ENCODE results near the gene ATXN2. TPM values are rescaled to one million over a fixed set of nuclear protein-coding genes. Genes with fewer than 3 reads are reported as not detected.

The ATXN2 gene
- total RNA-seq, 1 experiment from 2014 or later = 10.1 TPM

- DNase-seq (ENCODE audit: low read depth) = peak; percentile 83
Observed at GRCh38 chr12:111438481-111438880, 160.6 kb downstream of the ATXN2 start.

DNA sequence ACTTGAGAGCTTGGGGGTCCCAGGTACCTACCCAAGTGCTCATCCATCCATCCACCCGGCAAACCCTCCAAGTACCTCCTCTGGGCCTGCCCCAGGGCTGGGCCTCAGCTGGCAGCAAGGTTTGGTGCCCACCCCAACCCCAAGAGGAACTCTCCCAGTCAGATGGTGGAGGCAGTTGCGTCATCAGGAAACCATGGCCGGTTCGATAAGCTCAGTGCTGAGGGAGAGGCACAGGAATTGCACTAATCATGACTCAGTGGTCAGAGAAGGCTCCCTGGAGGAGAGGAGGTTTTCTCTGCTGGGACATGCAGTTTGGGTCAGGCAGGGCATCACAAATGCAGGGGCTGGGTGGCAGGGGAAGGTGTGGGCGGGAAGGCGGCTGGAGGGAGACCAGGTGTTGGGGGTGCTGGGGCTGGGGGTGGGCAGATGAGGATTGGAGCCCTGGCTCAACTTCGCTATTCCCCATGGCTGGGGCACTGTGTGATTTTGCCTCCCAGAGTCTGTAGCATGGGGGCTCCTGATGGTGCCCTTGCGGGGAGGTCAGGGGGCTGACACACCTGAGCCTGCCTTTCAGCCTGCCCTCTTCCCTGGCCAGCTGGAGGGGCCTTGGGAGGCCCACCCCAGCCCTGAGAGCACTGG is 161.2 kb downstream of the ATXN2 start:
- DNase-seq (ENCODE audit: low read depth) = peak; percentile 89

DNA sequence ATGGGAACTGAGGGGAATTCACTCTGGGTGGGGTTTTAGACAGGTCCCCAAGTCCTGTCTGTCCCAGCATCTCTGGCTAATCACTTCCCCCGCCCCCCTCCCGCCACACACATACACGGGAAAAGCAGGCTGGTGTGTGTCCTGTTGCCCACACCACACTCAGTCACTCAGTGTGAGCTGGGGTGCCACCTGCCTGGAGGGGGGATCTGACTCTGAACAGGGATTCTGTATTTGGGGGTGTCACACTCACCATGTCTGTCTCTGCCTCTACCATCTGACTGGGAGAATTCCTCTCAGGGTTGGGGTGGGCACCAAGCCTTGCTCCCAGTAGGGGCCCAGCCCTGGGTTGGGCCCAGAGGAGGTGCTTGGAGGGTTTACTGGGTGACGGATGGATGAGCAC is 162.3 kb downstream of the ATXN2 start:
- DNase-seq (ENCODE audit: low read depth) = no peak

- no peak for DNase-seq (ENCODE audit: low read depth)
Observed at GRCh38 chr12:111436266-111436665, 162.8 kb downstream of the ATXN2 start.

DNA sequence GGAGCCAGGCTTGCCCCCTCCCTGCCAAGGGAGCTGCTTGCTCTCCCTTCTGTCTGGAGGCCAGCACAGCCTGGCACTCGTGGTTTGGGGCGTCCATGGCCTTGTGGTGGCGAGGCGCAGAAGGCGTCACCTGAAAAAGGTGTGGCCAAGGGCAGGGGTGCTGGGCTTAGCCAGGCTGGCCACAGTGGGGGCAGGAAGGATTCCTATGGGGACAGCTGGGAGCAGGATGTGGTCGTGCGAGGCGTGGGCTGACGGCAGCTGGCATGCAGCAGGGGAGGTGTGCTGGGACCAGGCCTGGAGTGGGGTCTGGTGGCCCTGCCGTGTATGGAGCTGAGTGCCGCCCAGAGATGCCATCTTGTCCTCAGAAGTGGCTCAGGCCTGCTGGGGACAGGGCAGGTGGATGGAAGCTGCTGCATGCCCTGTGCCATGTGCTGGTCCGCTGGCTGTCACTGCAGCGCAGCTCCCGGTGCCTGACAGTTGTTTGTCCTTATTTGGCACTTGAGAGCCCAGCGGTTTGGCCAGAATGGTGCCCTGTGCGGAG is 163.4 kb downstream of the ATXN2 start:
- peak; percentile 45 for DNase-seq (ENCODE audit: low read depth)

DNA sequence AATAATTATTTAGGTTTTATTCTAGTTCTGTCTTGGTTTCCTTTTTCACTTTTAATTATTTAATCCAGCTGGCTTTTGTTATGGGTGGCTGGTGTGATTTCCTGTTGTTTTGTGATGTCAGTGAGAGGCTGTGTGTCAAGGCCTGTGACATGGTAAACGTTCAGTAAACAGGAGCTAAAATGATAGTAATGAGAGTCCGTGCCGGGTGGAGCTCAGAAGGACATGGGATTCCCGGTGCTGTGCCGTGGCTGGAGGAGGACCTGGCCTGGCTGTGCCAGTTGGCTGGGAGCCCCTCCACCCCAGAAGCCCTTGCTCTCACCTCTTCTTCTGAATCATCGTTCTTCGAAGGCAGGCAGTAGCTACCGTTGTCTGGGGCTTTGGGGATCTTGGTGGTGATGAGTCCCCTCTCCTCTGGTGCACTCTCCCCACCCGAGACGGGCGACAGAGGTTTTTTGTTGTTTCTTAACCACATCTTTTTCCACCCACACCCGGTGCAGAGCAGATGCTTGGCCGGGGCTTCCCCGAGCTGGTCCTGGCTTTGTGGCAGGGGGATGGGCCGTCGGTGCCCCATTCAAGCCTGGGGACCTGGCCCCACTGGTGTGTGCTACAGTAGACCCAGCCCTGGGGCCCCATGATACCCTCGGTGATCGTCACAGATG is 164.3 kb downstream of the ATXN2 start:
- DNase-seq (ENCODE audit: low read depth) = peak; percentile 69

DNA sequence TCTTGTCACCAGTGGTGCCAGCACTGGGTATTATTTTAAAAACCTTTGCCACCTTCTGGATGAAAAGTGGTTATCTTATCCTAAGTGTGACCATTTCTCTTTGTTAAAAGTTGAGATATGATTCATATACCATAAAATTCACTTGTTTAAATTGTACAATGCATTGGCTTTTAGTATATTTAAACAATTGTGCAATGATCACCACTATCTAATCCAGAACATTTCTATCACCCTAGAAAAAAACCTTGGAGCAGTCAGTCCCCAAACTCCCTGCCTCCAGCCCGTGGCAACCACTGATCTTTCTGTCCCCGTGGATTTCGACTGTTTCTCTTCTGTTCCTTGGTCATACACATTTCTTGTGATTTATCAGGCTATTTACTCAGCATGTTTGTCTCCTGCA is 165.1 kb downstream of the ATXN2 start:
- no peak for DNase-seq (ENCODE audit: low read depth)

- no peak for DNase-seq (ENCODE audit: low read depth)
Observed at GRCh38 chr12:111431772-111432171, 167.3 kb downstream of the ATXN2 start.

DNA sequence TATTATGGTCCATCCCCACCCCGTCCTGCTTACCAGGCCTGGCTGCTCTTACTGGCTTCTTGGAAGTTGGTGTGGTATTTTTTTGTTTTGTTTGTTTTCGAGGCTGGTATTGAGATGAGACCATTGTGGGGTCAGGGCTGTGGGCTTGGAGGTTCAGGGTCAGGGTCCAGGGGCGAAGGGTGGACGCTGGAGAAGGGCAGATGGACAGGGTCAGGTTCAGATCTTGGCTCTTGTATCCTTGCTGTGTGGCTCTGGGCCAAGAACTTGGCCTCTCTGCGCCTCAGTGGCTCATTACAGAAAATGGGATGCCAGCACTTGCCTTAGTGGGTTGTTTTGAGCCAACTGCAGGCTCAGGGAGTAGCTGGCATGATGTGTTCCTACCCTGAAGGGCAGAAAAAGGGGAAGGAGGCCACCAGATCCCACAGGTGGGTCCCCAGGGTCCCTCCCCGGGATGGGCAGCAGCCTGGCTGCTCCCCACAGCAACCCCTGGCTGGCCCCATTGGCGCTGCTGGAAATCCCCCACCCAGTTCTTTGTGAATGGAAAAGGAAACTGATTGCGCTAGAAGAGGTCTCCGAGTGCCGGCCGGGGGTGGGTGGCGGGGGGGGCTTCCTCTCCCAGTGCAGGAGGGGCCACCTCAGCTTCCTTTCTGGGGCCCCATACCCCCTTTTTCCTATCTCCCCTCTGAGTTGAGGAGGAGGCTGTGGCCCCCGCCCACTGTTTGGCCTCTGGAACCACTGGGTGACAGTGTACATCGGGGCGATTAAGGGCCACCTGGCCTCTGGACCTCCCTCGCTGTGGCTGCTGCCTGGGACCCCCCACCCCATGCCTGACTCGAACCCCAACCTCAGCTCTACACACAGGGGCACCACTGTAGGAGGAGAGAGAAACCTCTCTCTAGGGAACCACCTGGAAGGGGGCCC is 168.4 kb downstream of the ATXN2 start:
- DNase-seq (ENCODE audit: low read depth) = no peak

GRCh38 chr12:111429828-111430432 is 169.2 kb downstream of the ATXN2 start:
- DNase-seq (ENCODE audit: low read depth) = no peak

- no peak for DNase-seq (ENCODE audit: low read depth)
Observed at GRCh38 chr12:111428728-111429175, 170.4 kb downstream of the ATXN2 start.

DNA sequence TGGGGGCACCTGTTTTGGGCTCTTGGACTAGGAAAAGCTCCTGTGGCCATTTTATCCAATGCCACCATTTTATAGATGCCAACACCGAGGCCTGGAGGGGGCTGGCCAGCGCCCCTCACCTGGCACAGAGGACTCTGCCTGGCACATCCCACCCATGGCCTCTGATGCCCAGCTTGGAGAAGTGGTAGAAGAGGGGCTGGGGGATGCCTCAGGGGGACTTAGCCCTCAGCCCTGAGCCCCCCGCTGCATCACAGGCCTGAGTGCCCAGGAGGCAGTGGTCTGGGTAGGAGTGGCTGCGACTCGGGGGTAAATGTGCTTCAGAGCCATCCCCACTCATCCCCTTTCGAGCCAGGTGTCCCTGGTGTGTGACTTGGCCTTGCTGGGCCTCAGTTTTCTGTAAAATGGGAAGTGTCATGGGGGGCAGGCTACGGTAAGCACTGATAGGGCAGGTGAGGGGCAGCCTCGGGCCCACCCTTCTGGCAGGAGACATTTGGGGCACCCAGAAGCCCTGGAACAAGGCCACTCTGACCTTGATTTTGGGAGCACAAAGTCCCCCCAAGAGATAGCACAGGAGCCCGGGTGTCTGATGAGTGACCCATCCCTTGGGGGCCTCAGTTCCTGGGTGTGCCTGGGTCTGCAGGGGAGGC is 170.9 kb downstream of the ATXN2 start:
- no peak for DNase-seq (ENCODE audit: low read depth)

DNA sequence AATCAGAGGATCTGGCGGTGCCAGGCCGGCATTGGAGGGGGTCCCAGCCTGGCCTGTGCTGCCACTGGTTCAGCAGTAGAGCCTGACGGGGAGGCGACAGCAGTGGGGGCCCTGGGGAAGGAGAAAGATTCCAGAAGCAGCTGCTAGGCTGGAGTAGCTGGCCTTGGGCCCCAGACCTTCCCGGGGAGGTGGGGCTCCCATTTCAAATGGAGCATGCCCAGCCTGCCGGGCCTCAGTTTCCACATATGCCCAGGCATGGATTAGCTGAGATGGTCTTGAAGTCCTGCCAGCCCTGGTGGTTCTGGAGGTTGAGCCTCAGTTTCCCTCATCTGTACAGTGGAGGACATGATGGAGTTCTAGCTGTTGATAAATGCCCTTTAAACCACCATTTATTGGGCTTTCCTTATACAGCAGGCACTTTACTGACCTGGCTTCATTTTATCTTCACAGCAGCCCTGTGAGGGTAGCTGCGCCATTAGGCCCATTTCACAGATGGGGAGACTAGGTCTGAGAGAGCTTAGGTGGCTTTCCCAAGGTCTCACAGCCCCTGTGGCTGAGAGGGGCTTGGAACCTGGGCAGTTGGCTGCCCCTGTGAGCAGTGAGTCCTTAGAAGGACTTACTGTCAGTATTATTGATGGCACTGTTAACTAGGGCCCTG is 171.6 kb downstream of the ATXN2 start:
- DNase-seq (ENCODE audit: low read depth) = no peak

DNA sequence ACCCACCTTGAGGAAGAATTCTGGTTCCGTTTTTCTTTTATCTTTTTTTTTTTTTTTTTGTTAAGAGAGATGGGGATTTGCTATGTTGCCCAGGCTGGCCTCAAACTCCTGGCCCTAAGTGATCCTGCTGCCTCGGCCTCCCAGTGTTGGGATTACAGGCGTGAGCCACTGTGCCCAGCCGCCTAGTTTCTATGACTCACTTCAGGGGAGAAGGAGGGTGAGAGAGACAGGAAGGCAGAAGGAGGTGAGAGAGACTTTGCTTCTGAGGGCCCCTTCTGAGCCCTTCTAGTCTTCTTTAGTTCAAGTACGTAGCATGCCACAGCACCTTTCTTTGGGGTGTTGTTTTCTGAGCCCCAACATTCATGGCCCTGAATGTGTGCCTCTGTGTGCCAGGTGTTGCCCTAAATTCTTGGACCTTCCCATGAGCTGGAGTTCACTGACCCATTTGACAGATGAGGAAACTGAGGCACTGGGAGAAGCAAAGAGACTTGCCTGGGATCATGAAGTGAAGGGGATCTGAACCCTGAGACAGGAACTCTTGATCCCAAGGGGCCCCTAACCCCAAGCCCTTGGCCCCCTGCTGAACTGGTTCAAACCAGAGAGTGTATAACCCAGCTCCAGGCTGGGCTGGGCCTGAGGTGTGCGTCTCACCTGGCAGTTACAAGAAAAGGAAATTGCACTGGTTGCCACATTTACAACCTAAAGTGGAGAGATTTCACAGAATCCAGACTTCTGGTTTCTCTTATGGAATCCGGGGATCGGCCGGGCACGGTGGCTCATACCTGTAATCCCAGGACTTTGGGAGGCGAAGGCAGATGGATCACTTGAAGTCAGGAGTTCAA is 172.6 kb downstream of the ATXN2 start:
- DNase-seq (ENCODE audit: low read depth) = peak; percentile 78

- peak; percentile 82 for DNase-seq (ENCODE audit: low read depth)
Observed at GRCh38 chr12:111425655-111426054, 173.5 kb downstream of the ATXN2 start.

GRCh38 chr12:111424793-111425251 is 174.3 kb downstream of the ATXN2 start:
- no peak for DNase-seq (ENCODE audit: low read depth)

DNA sequence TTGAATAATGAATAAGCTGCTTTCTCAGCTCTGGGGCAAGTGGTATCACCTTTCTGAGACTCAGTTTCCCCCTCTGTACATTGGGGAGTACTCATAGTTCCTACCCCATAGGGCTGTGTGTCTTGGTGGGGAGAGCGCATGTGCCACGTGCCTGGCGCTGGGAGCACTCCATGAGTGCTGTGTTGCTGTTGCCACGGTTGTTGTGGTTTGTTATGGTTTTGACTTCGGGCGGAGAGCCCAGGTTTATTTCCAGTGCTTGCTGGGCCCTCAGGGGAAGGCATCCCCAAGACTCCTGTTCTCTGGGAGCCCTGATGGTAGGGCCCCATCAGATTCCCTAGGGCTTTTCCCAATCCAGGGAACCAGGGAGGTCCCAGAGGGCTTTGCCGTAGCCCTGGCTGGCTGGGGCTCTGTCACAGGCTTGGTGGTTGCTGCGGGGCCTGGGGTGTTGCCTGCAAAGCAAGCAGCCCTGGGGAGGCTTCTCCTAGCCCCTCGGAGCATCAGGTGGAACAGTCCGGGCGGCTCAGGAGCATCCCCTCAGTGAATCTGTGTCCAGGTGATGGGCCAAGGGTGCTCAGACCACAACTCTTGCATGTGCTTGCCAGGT is 174.8 kb downstream of the ATXN2 start:
- peak; percentile 67 for DNase-seq (ENCODE audit: low read depth)

GRCh38 chr12:111420494-111420893 is 178.6 kb downstream of the ATXN2 start:
- DNase-seq (ENCODE audit: low read depth) = no peak

- no peak for DNase-seq (ENCODE audit: low read depth)
Observed at GRCh38 chr12:111419784-111420183, 179.3 kb downstream of the ATXN2 start.

GRCh38 chr12:111418594-111418880 is 180.6 kb downstream of the ATXN2 start:
- DNase-seq (ENCODE audit: low read depth) = no peak

All from Daoy (cell line).